22Rv1 (cell line): ENCODE data around the gene STRN3.
"Not testable (repeated sequence)": the region's sequence is repeated elsewhere in the genome, so short reads cannot be mapped to it uniquely, and the experiment has no call there.

Experiments used
- ZFX ChIP-seq: fragments of 450-650 bp; IDR thresholded peaks from 2 replicates; pipeline ENCODE4 v1.6.1; 2017; ENCODE audit warnings: antibody characterized with exemption, borderline replicate concordance
- TF ChIP-seq, protein P1 (sequence below): fragments of 450-650 bp; IDR thresholded peaks from 2 replicates; pipeline ENCODE4 v1.5.1; 2017; ENCODE audit warnings: mild to moderate bottlenecking

DNA sequence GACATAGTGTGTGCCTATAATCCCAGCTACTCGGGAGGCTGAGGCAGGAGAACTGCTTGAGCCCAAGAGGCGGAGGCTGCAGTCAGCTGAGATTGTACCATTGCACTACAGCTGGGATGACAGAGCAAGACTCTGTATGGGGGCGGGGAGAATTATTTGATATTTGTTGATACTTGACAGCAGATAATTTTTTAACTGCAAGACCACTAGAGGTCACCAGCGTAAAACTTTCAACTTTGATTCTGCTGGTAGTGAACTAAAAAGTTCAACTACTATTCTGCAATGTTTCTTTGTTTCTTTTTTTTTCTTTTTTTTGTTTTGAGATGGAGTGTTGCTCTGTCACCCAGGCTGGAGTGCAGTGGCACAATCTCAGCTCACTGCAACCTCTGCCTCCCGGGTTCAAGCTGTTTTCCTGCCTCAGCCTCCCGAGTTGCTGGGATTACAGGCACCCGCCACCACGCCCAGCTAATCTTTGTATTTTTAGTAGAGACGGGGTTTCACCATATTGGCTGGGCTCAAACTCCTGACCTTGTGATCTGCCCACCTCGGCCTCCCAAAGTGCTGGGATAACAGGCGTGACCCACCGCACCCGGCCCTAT, 46.0 kb downstream of the STRN3 start:
- TF ChIP-seq, protein P1, sequence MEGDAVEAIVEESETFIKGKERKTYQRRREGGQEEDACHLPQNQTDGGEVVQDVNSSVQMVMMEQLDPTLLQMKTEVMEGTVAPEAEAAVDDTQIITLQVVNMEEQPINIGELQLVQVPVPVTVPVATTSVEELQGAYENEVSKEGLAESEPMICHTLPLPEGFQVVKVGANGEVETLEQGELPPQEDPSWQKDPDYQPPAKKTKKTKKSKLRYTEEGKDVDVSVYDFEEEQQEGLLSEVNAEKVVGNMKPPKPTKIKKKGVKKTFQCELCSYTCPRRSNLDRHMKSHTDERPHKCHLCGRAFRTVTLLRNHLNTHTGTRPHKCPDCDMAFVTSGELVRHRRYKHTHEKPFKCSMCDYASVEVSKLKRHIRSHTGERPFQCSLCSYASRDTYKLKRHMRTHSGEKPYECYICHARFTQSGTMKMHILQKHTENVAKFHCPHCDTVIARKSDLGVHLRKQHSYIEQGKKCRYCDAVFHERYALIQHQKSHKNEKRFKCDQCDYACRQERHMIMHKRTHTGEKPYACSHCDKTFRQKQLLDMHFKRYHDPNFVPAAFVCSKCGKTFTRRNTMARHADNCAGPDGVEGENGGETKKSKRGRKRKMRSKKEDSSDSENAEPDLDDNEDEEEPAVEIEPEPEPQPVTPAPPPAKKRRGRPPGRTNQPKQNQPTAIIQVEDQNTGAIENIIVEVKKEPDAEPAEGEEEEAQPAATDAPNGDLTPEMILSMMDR = peak; percentile 83
- TF ChIP-seq ZFX = not testable (repeated sequence)
